HCT116 (cell line): ENCODE data around the gene USP12. TPM values are rescaled to one million over a fixed set of nuclear protein-coding genes. Genes with fewer than 3 reads are reported as not detected.

ENCODE experiments used
- ATAC-seq: fragments of 200-7000 bp; cut with Tn5 transposase; 2 replicates; pipeline ENCODE4 v1.9.1; 2020; ENCODE audit warnings: mild to moderate bottlenecking, moderate library complexity
- BruUV-seq: library from RNA; stranded (reverse); fragments of 400-500 nt; replicated peaks from 2 replicates; lab custom pipeline; 2021; lab: Mats Ljungman, UMichigan
- CTCF ChIA-PET: fragments of 300-600 bp; sonication (Branson Sonifier 250); formaldehyde crosslinking; loops from one replicate; lab custom pipeline; 2021; ENCODE audit warnings: antibody characterized with exemption; lab: Charles Lee
- POLR2A ChIA-PET: fragments of 300-600, 350-600 bp; sonication (Branson Sonifier 250); formaldehyde crosslinking; loops from one replicate; lab custom pipeline; 2021; ENCODE audit warnings: antibody characterized with exemption; lab: Charles Lee
- RAD21 ChIA-PET, 2 experiments: fragments of 300-600 bp; sonication (Branson Sonifier 250); formaldehyde crosslinking; loops; one replicate each; lab custom pipeline; 2023; ENCODE audit warnings: low total read pairs in 2 of 2; ENCODE audit not compliant: uncharacterized antibody in 2 of 2, unreplicated experiment in 2 of 2, low non-redundant PET in 1 of 2; lab: Charles Lee
- DNase-seq: peaks from one replicate; pipeline ENCODE4 v3.0.0-alpha.2; 2010; ENCODE audit warnings: low read depth, low spot score
- H2AFZ ChIP-seq: fragments of 200-600 bp; shearing (Covaris generic), sonication (generic); 2 replicates; pipeline ENCODE4 v1.6.1; 2017; ENCODE audit warnings: low read depth, mixed run types, mixed read lengths, antibody characterized with exemption, low read length; ENCODE audit not compliant: poor library complexity, severe bottlenecking
- H3K27ac ChIP-seq: 2 replicates; pipeline ENCODE4 v1.5.1; 2012; ENCODE audit warnings: low read depth, low read length
- H3K27me3 ChIP-seq: fragments of 200-600 bp; sonication (generic); 2 replicates; pipeline ENCODE4 v1.6.1; 2016; ENCODE audit warnings: mixed run types, low read length, mixed read lengths; ENCODE audit not compliant: insufficient read depth
- H3K36me3 ChIP-seq, 2 experiments: fragments of 200-500 bp in 1 of 2; fragments of 200-600 bp in 1 of 2; sonication (Bioruptor generic) in 1 of 2; sonication (generic) in 1 of 2; 2 replicates each; pipeline versions ENCODE4 v1.5.1 to v1.6.1; 2014 to 2016; ENCODE audit warnings: low read length in 2 of 2, inconsistent platforms in 1 of 2, mixed read lengths in 1 of 2, mixed run types in 1 of 2; ENCODE audit not compliant: insufficient read depth in 2 of 2, control insufficient read depth in 1 of 2
- H3K4me1 ChIP-seq, 2 experiments: fragments of 200-600 bp in 1 of 2; sonication (generic) in 1 of 2; 2 replicates each; pipeline versions ENCODE4 v1.5.1 to v1.6.1; 2012 to 2017; ENCODE audit warnings: low read length in 2 of 2, inconsistent platforms in 1 of 2, mild to moderate bottlenecking in 1 of 2, mixed read lengths in 1 of 2, mixed run types in 1 of 2, moderate library complexity in 1 of 2; ENCODE audit not compliant: insufficient read depth in 2 of 2, control insufficient read depth in 1 of 2
- H3K4me2 ChIP-seq: fragments of 200-600 bp; sonication (generic); 2 replicates; pipeline ENCODE4 v1.6.1; 2017; ENCODE audit warnings: mixed run types, low read length, mixed read lengths
- H3K4me3 ChIP-seq, 2 experiments: fragments of 200-600 bp in 1 of 2; sonication (generic) in 1 of 2; replicated peaks in 1 of 2; 2 replicates each; pipeline ENCODE4 v1.5.1; 2011 to 2016; ENCODE audit warnings: low read length in 2 of 2, control low read depth in 1 of 2, low read depth in 1 of 2, mild to moderate bottlenecking in 1 of 2, mixed read lengths in 1 of 2, mixed run types in 1 of 2
- H3K79me2 ChIP-seq: fragments of 200-600 bp; sonication (generic); 2 replicates; pipeline ENCODE4 v1.6.1; 2017; ENCODE audit warnings: mild to moderate bottlenecking, mixed run types, low read length, moderate library complexity, mixed read lengths; ENCODE audit not compliant: insufficient read depth
- H3K9ac ChIP-seq: fragments of 200-600 bp; sonication (generic); 2 replicates; pipeline ENCODE4 v1.6.1; 2016; ENCODE audit warnings: low read length, mixed read lengths
- H3K9me2 ChIP-seq: fragments of 200-600 bp; sonication (generic), shearing (Covaris generic); 2 replicates; pipeline ENCODE4 v1.6.1; 2017; ENCODE audit warnings: mixed run types, mild to moderate bottlenecking, moderate library complexity; ENCODE audit not compliant: insufficient read depth
- H3K9me3 ChIP-seq, 2 experiments: fragments of 200-500 bp in 1 of 2; fragments of 200-600 bp in 1 of 2; sonication (Bioruptor generic) in 1 of 2; sonication (generic) in 1 of 2; 2 replicates each; pipeline ENCODE4 v1.6.1; 2014 to 2017; ENCODE audit warnings: low read length in 2 of 2, mixed read lengths in 2 of 2, inconsistent platforms in 1 of 2, low read depth in 1 of 2, mild to moderate bottlenecking in 1 of 2, mixed run types in 1 of 2, moderate library complexity in 1 of 2; ENCODE audit not compliant: control insufficient read depth in 1 of 2, insufficient read depth in 1 of 2
- H4K20me1 ChIP-seq: fragments of 200-600 bp; sonication (generic), shearing (Covaris generic); 2 replicates; pipeline ENCODE4 v1.6.1; 2017; ENCODE audit warnings: mixed run types, mild to moderate bottlenecking, moderate library complexity; ENCODE audit not compliant: insufficient read depth
- ATF3 ChIP-seq: IDR thresholded peaks from 2 replicates; pipeline ENCODE4 v1.6.1; 2012
- CBX3 ChIP-seq: IDR thresholded peaks from 2 replicates; pipeline ENCODE4 v1.6.1; 2012; ENCODE audit warnings: low read depth
- CEBPB ChIP-seq: IDR thresholded peaks from 2 replicates; pipeline ENCODE4 v1.6.1; 2012; ENCODE audit warnings: low read depth
- EGR1 ChIP-seq: IDR thresholded peaks from 2 replicates; pipeline ENCODE4 v1.6.1; 2012; ENCODE audit warnings: low read depth
- ELF1 ChIP-seq: IDR thresholded peaks from 2 replicates; pipeline ENCODE4 v1.6.1; 2012; ENCODE audit warnings: low read depth, borderline replicate concordance
- EZH2 ChIP-seq: fragments of 200-600 bp; sonication (generic); IDR thresholded peaks from 2 replicates; pipeline ENCODE4 v1.6.1; 2017; ENCODE audit warnings: antibody characterized with exemption, mixed run types
- MAX ChIP-seq: IDR thresholded peaks from 2 replicates; pipeline ENCODE4 v1.6.1; 2012
- POLR2A ChIP-seq: IDR thresholded peaks from 2 replicates; pipeline ENCODE4 v1.7.0; 2011; ENCODE audit warnings: borderline replicate concordance; ENCODE audit not compliant: insufficient read depth, insufficient read length; ENCODE audit errors: extremely low read depth
- POLR2AphosphoS5 ChIP-seq: IDR thresholded peaks from 2 replicates; pipeline ENCODE4 v1.6.1; 2011; ENCODE audit warnings: mild to moderate bottlenecking, low read depth, low read length, moderate library complexity
- RAD21 ChIP-seq: IDR thresholded peaks from 2 replicates; pipeline ENCODE4 v1.6.1; 2012; ENCODE audit warnings: low read depth, mild to moderate bottlenecking
- REST ChIP-seq: IDR thresholded peaks from 2 replicates; pipeline ENCODE4 v1.6.1; 2012; ENCODE audit warnings: low read depth
- SIN3A ChIP-seq: IDR thresholded peaks from 2 replicates; pipeline ENCODE4 v1.6.1; 2012; ENCODE audit warnings: low read depth
- SP1 ChIP-seq: IDR thresholded peaks from 2 replicates; pipeline ENCODE4 v1.6.1; 2012; ENCODE audit warnings: low read depth
- TCF7L2 ChIP-seq: IDR thresholded peaks from 2 replicates; pipeline ENCODE4 v1.7.0; 2011; ENCODE audit warnings: borderline replicate concordance, inconsistent platforms; ENCODE audit not compliant: insufficient read depth, insufficient read length; ENCODE audit errors: extremely low read depth
- ZNF274 ChIP-seq: fragments of 200-500 bp; sonication (Bioruptor generic); IDR thresholded peaks from 2 replicates; pipeline ENCODE4 v1.6.1; 2014; ENCODE audit warnings: mild to moderate bottlenecking, low read depth, low read length, inconsistent platforms
- intact Hi-C: fragments of 100-400 bp; cut with micrococcal nuclease; formaldehyde crosslinking; loops from 2 replicates; pipeline ENCODE4 v1.10.0; 2022
- total RNA-seq: library from RNA; stranded (reverse); gene quantifications from one replicate; pipeline ENCODE4 v1.2.1, GENCODE V29; 2021; ENCODE audit not compliant: unreplicated experiment

The USP12 gene
- total RNA-seq, 1 experiment from 2014 or later, result 28.3 TPM

DNA sequence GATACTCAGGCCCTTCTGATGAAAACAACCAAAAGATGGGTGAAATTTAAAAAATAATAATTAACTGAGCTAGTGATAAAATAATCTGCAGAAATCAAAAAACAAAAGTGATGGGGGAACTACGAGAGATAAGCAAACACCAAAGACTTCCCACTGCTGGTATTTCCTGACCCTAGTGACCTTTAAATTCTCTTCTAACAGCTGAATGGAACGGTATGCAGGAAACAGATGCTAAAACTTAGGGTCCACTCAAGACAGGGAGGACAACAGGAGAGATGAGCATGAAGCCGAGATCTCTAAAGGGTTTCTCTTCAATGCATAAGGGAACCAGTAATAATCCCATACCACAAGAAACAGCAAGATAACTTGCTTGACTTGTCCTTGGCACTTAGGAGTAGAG lies 50.8 kb downstream of the USP12 start:
- ChIA-PET RAD21 (no interaction called here), POLR2A (no interaction called here), CTCF (no interaction called here)
- Histone ChIP-seq H2AFZ (no peak overlapping the region), H3K4me2 (no peak overlapping the region), H3K9me2 (no peaks in the 10 kb centered on the region), H3K9me3 (peaks cover 0 to 14% of the 10 kb centered on the region in 2 experiments; a peak in 2 of 4 replicates), H3K9ac (no peak overlapping the region), H3K4me3 (no peak overlapping the region), H3K27me3 (no peaks in the 10 kb centered on the region), H3K36me3 (no peaks in the 10 kb centered on the region)
- no TSS peak for BruUV-seq
- no peak for ATAC-seq
- TF ChIP-seq SIN3A, result no peak
- TF ChIP-seq TCF7L2, result no peak
- TF ChIP-seq RAD21, result no peak
- TF ChIP-seq CEBPB, result no peak
- TF ChIP-seq ELF1, result no peak
- TF ChIP-seq CBX3, result no peak
- no peak for TF ChIP-seq POLR2A
- no peak for TF ChIP-seq ZNF274
- no peak for TF ChIP-seq POLR2AphosphoS5
- no peak for TF ChIP-seq EZH2
- no peak for TF ChIP-seq EGR1
- TF ChIP-seq, all 23 proteins: peak for 0
- H3K27ac ChIP-seq, result no peak overlapping the region
- H3K79me2 ChIP-seq, result peaks cover 85% of the 10 kb centered on the region
- no peak for DNase-seq
- intact Hi-C loops, result no loop called here
- H4K20me1 ChIP-seq, result peaks cover 6% of the 10 kb centered on the region; the same call in 1 of the 2 replicates
- peaks cover 2 to 3% of the 10 kb centered on the region in 2 experiments; a peak in 2 of 4 replicates for H3K4me1 ChIP-seq

DNA sequence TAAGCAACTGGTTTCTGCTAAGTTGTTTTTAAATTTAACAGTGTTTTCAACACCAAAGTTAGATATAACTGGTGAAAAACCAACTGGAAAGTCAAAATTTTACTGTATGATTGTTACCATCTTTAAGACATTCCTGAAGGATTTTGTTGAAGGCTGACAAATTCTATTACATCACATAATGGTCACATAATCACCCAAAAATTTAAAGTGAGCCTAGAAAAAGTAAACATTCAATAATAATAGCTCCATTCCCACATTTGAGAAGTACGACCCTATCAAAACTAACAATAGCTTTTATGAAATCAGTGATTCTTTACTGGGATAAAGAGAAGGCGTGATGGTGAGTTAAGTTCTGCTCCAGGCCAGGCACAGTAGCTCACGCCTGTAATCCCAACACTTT lies 51.6 kb downstream of the USP12 start:
- DNase-seq (no peak), ATAC-seq (no peak)
- Histone ChIP-seq H3K9me3 (peaks cover 0 to 14% of the 10 kb centered on the region in 2 experiments; a peak in 2 of 4 replicates), H3K27ac (no peak overlapping the region), H3K4me3 (no peak overlapping the region), H4K20me1 (peaks cover 6% of the 10 kb centered on the region; the same call in 1 of the 2 replicates), H3K4me2 (no peak overlapping the region), H3K36me3 (no peaks in the 10 kb centered on the region), H2AFZ (no peak overlapping the region), H3K4me1 (no peaks in the 10 kb centered on the region), H3K9ac (no peak overlapping the region), H3K27me3 (no peaks in the 10 kb centered on the region), H3K79me2 (peaks cover 77% of the 10 kb centered on the region), H3K9me2 (no peaks in the 10 kb centered on the region)
- intact Hi-C loops, result no loop called here
- TF ChIP-seq CEBPB (no peak), MAX (no peak), REST (no peak), SP1 (no peak), ATF3 (no peak), POLR2A (no peak), RAD21 (no peak)
- POLR2A ChIA-PET, result no interaction called here
- RAD21 ChIA-PET, result no interaction called here
- BruUV-seq, result no TSS peak
- CTCF ChIA-PET, result no interaction called here
